PC-3 (cell line): ENCODE results near the gene HRH3. TPM values are rescaled to one million over a fixed set of nuclear protein-coding genes. Genes with fewer than 3 reads are reported as not detected.

ENCODE experiments used
- ATAC-seq: fragments of 200-7000 bp; cut with Tn5 transposase; 2 replicates; pipeline ENCODE4 v1.9.1; 2020; ENCODE audit warnings: mild to moderate bottlenecking, moderate library complexity
- BruUV-seq: library from RNA; stranded (reverse); fragments of 400-500 nt; replicated peaks from 2 replicates; lab custom pipeline; 2021; lab: Mats Ljungman, UMichigan
- CTCF ChIA-PET: fragments of 300-600 bp; sonication (Branson Sonifier 250); formaldehyde crosslinking; loops from one replicate; lab custom pipeline; 2022; ENCODE audit warnings: antibody characterized with exemption; lab: Charles Lee
- POLR2A ChIA-PET: fragments of 300-600 bp; sonication (Branson Sonifier 250); formaldehyde crosslinking; loops from one replicate; lab custom pipeline; 2022; ENCODE audit warnings: antibody characterized with exemption; ENCODE audit not compliant: unreplicated experiment; lab: Charles Lee
- DNase-seq: peaks from one replicate; pipeline ENCODE4 v3.0.0-alpha.2; 2015
- H2AFZ ChIP-seq: fragments of 300-600 bp; sonication (generic); 2 replicates; pipeline ENCODE4 v1.6.0; 2016; ENCODE audit warnings: antibody characterized with exemption, low read length
- H3F3A ChIP-seq: fragments of 300-600 bp; sonication (generic); one replicate; pipeline ENCODE4 v1.6.0; 2017; ENCODE audit warnings: antibody characterized with exemption, low read length, control low read depth, mild to moderate bottlenecking; ENCODE audit not compliant: unreplicated experiment
- H3K27ac ChIP-seq: fragments of 300-600 bp; sonication (generic); 2 replicates; pipeline ENCODE4 v1.5.1; 2016; ENCODE audit warnings: mild to moderate bottlenecking, low read length
- H3K27me3 ChIP-seq: fragments of 300-600 bp; sonication (generic); 2 replicates; pipeline ENCODE4 v1.6.1; 2016; ENCODE audit warnings: low read length, mixed read lengths
- H3K36me3 ChIP-seq: fragments of 300-600 bp; sonication (generic); 2 replicates; pipeline ENCODE4 v1.6.1; 2016; ENCODE audit warnings: low read depth, mixed run types, low read length, mixed read lengths
- H3K4me1 ChIP-seq: fragments of 300-600 bp; sonication (generic); 2 replicates; pipeline ENCODE4 v1.5.1; 2016; ENCODE audit warnings: low read length; ENCODE audit not compliant: insufficient read depth
- H3K4me2 ChIP-seq: fragments of 300-600 bp; sonication (generic); 2 replicates; pipeline ENCODE4 v1.6.0; 2016; ENCODE audit warnings: low read length
- H3K4me3 ChIP-seq: fragments of 300-600 bp; sonication (generic); 2 replicates; pipeline ENCODE4 v1.5.1; 2016; ENCODE audit warnings: mild to moderate bottlenecking, low read length, mixed read lengths
- H3K79me2 ChIP-seq: fragments of 300-600 bp; sonication (generic); 2 replicates; pipeline ENCODE4 v1.6.1; 2017; ENCODE audit warnings: low read length, mixed read lengths
- H3K9ac ChIP-seq: fragments of 300-600 bp; sonication (generic); 2 replicates; pipeline ENCODE4 v1.6.0; 2016; ENCODE audit warnings: mild to moderate bottlenecking, low read length
- H3K9me2 ChIP-seq: fragments of 300-600 bp; sonication (generic); replicated peaks from 2 replicates; pipeline ENCODE4 v1.6.1; 2016; ENCODE audit warnings: mixed run types, low read length, mixed read lengths
- H3K9me3 ChIP-seq: fragments of 300-600 bp; sonication (generic); 2 replicates; pipeline ENCODE4 v1.6.1; 2016; ENCODE audit warnings: low read length, mixed read lengths
- H4K20me1 ChIP-seq: fragments of 300-600 bp; sonication (generic); 2 replicates; pipeline ENCODE4 v1.6.1; 2016; ENCODE audit warnings: low read length, mixed read lengths
- CTCF ChIP-seq: fragments of 300-600 bp; sonication (generic); conservative IDR thresholded peaks from 2 replicates; pipeline ENCODE4 v1.5.1; 2017; ENCODE audit warnings: antibody characterized with exemption, low read depth, mild to moderate bottlenecking, low read length
- EZH2 ChIP-seq: fragments of 300-600 bp; sonication (generic); IDR thresholded peaks from one replicate; pipeline ENCODE4 v1.6.1; 2017; ENCODE audit warnings: antibody characterized with exemption, mild to moderate bottlenecking, low read length; ENCODE audit not compliant: unreplicated experiment
- EZH2phosphoT487 ChIP-seq: fragments of 300-600 bp; sonication (generic); IDR thresholded peaks from 2 replicates; pipeline ENCODE4 v1.6.1; 2018; ENCODE audit warnings: mild to moderate bottlenecking, antibody characterized with exemption, low read length, borderline replicate concordance
- intact Hi-C: fragments of 100-400 bp; cut with micrococcal nuclease; formaldehyde crosslinking; loops from 2 replicates; pipeline ENCODE4 v1.9.0; 2023
- total RNA-seq: library from RNA; depleted of rRNA; stranded (reverse); fragments of >200 nt; gene quantifications from 2 replicates; pipeline ENCODE4 v1.2.3, GENCODE V29; 2014

HRH3 gene
- total RNA-seq, 1 experiment from 2014 or later, result not detected

- Histone ChIP-seq H3K79me2 (no peaks in the 10 kb centered on the region), H3K9ac (no peak overlapping the region), H3F3A (no peaks in the 10 kb centered on the region), H3K36me3 (no peaks in the 10 kb centered on the region), H3K4me1 (no peaks in the 10 kb centered on the region), H3K9me3 (no peaks in the 10 kb centered on the region), H4K20me1 (no peaks in the 10 kb centered on the region), H3K27me3 (peaks cover 4% of the 10 kb centered on the region; the same call in 1 of the 2 replicates), H2AFZ (no peak overlapping the region), H3K4me3 (no peak overlapping the region), H3K4me2 (no peak overlapping the region), H3K27ac (no peak overlapping the region), H3K9me2 (no peaks in the 10 kb centered on the region)
- no TSS peak for BruUV-seq
- DNase-seq (no peak), ATAC-seq (no peak)
- ChIA-PET POLR2A (interaction anchor here (0.6 kb wide), 1 partner anchor 105 kb away, joined by 9 read pairs; the partner anchor contains the start of gene LSM14B), CTCF (no interaction called here)
- TF ChIP-seq EZH2phosphoT487 (no peak), CTCF (no peak), EZH2 (no peak)
- intact Hi-C loops, result no loop called here
Measured at GRCh38 chr20:62226707-62227590, 6.9 kb upstream of the HRH3 start.

GRCh38 chr20:62225820-62226635 lies 6.0 kb upstream of the HRH3 start:
- Histone ChIP-seq H3K9ac (no peak overlapping the region), H3K27me3 (peaks cover 9% of the 10 kb centered on the region), H3K4me3 (no peak overlapping the region), H3K4me2 (no peak overlapping the region), H3K4me1 (no peaks in the 10 kb centered on the region), H3K27ac (no peak overlapping the region), H3K36me3 (no peaks in the 10 kb centered on the region), H3K79me2 (no peaks in the 10 kb centered on the region), H3K9me3 (no peaks in the 10 kb centered on the region), H3F3A (no peaks in the 10 kb centered on the region), H4K20me1 (no peaks in the 10 kb centered on the region), H3K9me2 (no peaks in the 10 kb centered on the region), H2AFZ (no peak overlapping the region)
- no peak for TF ChIP-seq EZH2
- TF ChIP-seq EZH2phosphoT487, result no peak
- no peak for TF ChIP-seq CTCF
- ChIA-PET POLR2A (no interaction called here), CTCF (no interaction called here)
- no peak for ATAC-seq
- intact Hi-C loops, result no loop called here
- no peak for DNase-seq
- no TSS peak for BruUV-seq
